ENCODE results near the gene DIP2C.

GRCh38 chr10:364267-364775, 325.1 kb downstream of the DIP2C start:
- no peak for TF ChIP-seq EZH2phosphoT487 (IDR thresholded peaks at IDR 0.05; ENCODE audit: borderline replicate concordance)
- TF ChIP-seq CTCF (conservative IDR thresholded peaks at IDR 0.05; ENCODE audit: low read length): no peak

Measured in Loucy (cell line).